GM21723 (cell line): ENCODE measurements around the gene EXT2.

Source experiments
- ATAC-seq: cut with Tn5 transposase; IDR thresholded peaks from one replicate; pipeline ENCODE4 v1.9.1; 2021; ENCODE audit warnings: mild to moderate bottlenecking, moderate library complexity; ENCODE audit not compliant: unreplicated experiment

EXT2 gene

GRCh38 chr11:44083906-44084305 lies 11.6 kb upstream of the EXT2 start:
- ATAC-seq, result no peak

- no peak for ATAC-seq
Measured at GRCh38 chr11:44085330-44085729, 10.1 kb upstream of the EXT2 start.

GRCh38 chr11:44088377-44088776 lies 7.1 kb upstream of the EXT2 start:
- no peak for ATAC-seq

GRCh38 chr11:44088871-44089270 lies 6.6 kb upstream of the EXT2 start:
- no peak for ATAC-seq

- no peak for ATAC-seq
Measured at GRCh38 chr11:44090539-44090938, 4.9 kb upstream of the EXT2 start.

- peak; percentile 43 for ATAC-seq
Measured at GRCh38 chr11:44094260-44094868, 1.1 kb upstream of the EXT2 start.

GRCh38 chr11:44096360-44097185 lies 1.1 kb downstream of the EXT2 start:
- no peak for ATAC-seq

GRCh38 chr11:44097821-44098220 lies 2.3 kb downstream of the EXT2 start:
- no peak for ATAC-seq

- ATAC-seq, result no peak
Measured at GRCh38 chr11:44101098-44101497, 5.6 kb downstream of the EXT2 start.

GRCh38 chr11:44104481-44105294 lies 9.2 kb downstream of the EXT2 start:
- no peak for ATAC-seq

GRCh38 chr11:44108260-44108659 lies 12.8 kb downstream of the EXT2 start:
- ATAC-seq, result no peak

GRCh38 chr11:44110231-44110679 lies 14.8 kb downstream of the EXT2 start:
- ATAC-seq, result peak; percentile 99

- ATAC-seq, result no peak
Measured at GRCh38 chr11:44112091-44112821, 16.8 kb downstream of the EXT2 start.

GRCh38 chr11:44113018-44113417 lies 17.5 kb downstream of the EXT2 start:
- no peak for ATAC-seq

- no peak for ATAC-seq
Measured at GRCh38 chr11:44113572-44113971, 18.1 kb downstream of the EXT2 start.

GRCh38 chr11:44116234-44116830 lies 20.9 kb downstream of the EXT2 start:
- no peak for ATAC-seq

- no peak for ATAC-seq
Measured at GRCh38 chr11:44120169-44120568, 24.7 kb downstream of the EXT2 start.

- no peak for ATAC-seq
Measured at GRCh38 chr11:44125598-44125997, 30.1 kb downstream of the EXT2 start.

GRCh38 chr11:44126304-44126703 lies 30.8 kb downstream of the EXT2 start:
- no peak for ATAC-seq

GRCh38 chr11:44127130-44127529 lies 31.7 kb downstream of the EXT2 start:
- no peak for ATAC-seq
